Kidney epithelial cell (primary cell): ENCODE results near the gene PHF21B. TPM values are rescaled to one million over a fixed set of nuclear protein-coding genes. Genes with fewer than 3 reads are reported as not detected.
"Not testable (repeated sequence)": the region's sequence is repeated elsewhere in the genome, so short reads cannot be mapped to it uniquely, and the experiment has no call there.

Experiments
- DNase-seq: peaks from one replicate; pipeline ENCODE4 v3.0.0-alpha.2; 2010; ENCODE audit warnings: low read depth
- H3K27me3 ChIP-seq: 2 replicates; pipeline ENCODE4 v1.6.0; 2011; ENCODE audit warnings: low read length; ENCODE audit not compliant: control insufficient read depth, insufficient read depth
- H3K36me3 ChIP-seq: 2 replicates; pipeline ENCODE4 v1.5.1; 2011; ENCODE audit warnings: low read length; ENCODE audit not compliant: control insufficient read depth, insufficient read depth
- H3K4me3 ChIP-seq: 2 replicates; pipeline ENCODE4 v1.5.1; 2011; ENCODE audit warnings: low read depth, mild to moderate bottlenecking, control low read depth, low read length
- total RNA-seq: library from RNA; depleted of rRNA; stranded (reverse); fragments of >200 nt; gene quantifications from 2 replicates; pipeline ENCODE4 v1.2.3, GENCODE V29; 2015
- TF ChIP-seq, protein P1 (sequence below): IDR thresholded peaks from 2 replicates; pipeline ENCODE4 v1.5.1; 2011; ENCODE audit warnings: mild to moderate bottlenecking, moderate library complexity, low read length, control low read depth, inconsistent platforms; ENCODE audit not compliant: insufficient read depth, poor library complexity, severe bottlenecking

PHF21B gene
- total RNA-seq, 1 donor from 2014 or later, result 1.5 TPM

DNA sequence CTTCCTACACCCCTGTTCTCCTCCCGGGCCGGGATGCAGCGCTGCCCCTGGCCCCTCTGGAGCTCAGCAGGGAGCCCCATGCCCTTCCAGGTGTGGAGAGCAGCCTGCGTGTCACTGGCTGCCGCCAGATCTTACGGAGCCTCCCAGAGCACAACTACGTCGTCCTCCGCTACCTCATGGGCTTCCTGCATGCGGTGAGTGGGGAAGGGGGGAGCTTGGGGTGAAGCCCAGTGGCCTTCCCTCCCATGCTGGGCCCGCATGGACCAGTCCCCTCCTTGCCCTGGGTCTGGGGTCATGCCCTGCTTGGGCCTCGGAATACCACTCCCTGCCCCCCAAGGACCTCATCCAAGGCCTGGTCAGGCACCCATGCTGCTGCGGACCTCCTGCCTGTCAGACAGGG, 150.2 kb downstream of the PHF21B start:
- TF ChIP-seq, protein P1, sequence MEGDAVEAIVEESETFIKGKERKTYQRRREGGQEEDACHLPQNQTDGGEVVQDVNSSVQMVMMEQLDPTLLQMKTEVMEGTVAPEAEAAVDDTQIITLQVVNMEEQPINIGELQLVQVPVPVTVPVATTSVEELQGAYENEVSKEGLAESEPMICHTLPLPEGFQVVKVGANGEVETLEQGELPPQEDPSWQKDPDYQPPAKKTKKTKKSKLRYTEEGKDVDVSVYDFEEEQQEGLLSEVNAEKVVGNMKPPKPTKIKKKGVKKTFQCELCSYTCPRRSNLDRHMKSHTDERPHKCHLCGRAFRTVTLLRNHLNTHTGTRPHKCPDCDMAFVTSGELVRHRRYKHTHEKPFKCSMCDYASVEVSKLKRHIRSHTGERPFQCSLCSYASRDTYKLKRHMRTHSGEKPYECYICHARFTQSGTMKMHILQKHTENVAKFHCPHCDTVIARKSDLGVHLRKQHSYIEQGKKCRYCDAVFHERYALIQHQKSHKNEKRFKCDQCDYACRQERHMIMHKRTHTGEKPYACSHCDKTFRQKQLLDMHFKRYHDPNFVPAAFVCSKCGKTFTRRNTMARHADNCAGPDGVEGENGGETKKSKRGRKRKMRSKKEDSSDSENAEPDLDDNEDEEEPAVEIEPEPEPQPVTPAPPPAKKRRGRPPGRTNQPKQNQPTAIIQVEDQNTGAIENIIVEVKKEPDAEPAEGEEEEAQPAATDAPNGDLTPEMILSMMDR, result no peak
- Histone ChIP-seq H3K4me3 (no peak overlapping the region), H3K36me3 (no peaks in the 10 kb centered on the region), H3K27me3 (no peaks in the 10 kb centered on the region)
- no peak for DNase-seq

DNA sequence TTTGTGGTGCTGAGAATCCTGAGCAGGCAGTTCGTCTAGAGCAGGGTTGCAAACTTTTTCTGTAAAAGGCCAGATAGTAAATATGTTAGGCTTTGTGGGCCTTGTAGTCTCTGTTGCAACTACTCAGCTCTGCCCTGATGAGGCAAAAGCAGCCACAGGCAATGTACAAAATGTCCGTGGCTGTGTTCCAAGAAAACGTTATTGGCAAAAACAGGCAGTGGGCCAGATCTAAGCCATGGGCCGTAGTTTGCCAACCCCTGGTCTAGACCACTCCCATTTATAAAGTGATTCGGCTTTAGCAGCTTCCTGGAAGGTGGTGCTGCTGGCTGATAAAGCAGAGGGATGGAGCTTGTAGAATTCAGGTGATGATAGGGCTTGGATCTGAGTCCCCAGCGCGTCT, 151.0 kb downstream of the PHF21B start:
- H3K27me3 ChIP-seq, H3K4me3 ChIP-seq, H3K36me3 ChIP-seq, DNase-seq: not testable (repeated sequence)

DNA sequence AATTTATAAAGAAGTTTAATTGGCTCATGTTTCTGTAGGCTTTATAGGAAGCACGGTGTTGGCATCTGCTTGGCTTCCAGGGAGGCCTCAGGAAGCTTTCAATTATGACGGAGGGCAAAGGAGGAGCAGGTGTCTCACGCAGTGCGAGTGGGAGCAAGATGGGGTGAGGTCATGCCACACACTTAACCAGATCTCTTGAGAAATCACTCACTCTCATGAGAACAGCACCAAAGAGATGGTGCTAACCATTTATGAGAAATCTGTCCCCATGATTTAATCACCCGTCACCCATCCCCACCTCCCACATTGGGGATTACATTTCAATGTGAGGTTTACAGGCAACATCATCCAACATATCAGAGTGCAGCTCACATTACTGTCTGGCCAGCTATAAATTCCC, 153.9 kb downstream of the PHF21B start:
- TF ChIP-seq, protein P1, result no peak

DNA sequence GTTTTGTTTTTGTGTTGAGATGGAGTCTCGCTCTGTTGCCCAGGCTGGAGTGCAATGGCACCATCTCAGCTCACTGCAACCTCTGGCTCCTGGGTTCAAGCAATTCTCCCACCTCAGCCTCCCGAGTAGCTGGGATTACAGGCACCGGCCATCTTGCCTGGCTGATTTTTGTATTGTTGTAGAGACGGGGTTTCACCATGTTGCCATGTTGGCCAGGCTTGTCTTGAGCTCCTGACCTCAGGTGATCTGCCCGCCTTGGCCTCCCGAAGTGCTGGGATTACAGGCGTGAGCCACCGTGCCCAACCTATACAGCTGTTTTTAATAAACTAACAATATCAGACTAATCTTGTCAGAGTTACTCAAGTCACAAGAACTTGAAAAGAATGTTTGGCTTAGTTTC, 155.2 kb downstream of the PHF21B start:
- not testable (repeated sequence) for H3K27me3 ChIP-seq, H3K36me3 ChIP-seq, DNase-seq, H3K4me3 ChIP-seq

More for the DNA sequence above, 153.9 kb downstream of the PHF21B start:
- DNase-seq, result no peak
- H3K4me3 ChIP-seq, result no peak overlapping the region
- H3K36me3 ChIP-seq, result no peaks in the 10 kb centered on the region
- no peaks in the 10 kb centered on the region for H3K27me3 ChIP-seq

DNA sequence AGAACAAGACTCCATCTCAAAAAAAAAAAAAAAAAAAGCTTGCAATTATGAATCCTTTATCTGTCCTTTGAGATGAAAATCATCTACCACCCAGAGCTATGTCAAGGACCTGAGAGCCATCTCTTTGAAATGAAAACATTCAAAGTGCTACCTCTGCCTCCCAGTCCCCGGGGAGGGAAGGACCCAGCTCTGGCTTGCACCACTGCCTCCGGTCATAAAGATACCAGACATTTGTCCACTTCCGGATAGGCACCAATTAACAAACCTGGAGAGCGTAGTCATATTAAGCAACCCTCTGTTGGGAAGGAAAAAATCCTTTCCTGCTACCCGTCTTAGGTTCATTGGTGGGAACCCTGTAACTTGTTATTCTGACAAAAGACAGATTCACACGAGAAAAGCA, 158.9 kb downstream of the PHF21B start:
- TF ChIP-seq, protein P1, result no peak
- Histone ChIP-seq H3K4me3 (no peak overlapping the region), H3K27me3 (no peaks in the 10 kb centered on the region), H3K36me3 (no peaks in the 10 kb centered on the region)
- DNase-seq, result no peak

DNA sequence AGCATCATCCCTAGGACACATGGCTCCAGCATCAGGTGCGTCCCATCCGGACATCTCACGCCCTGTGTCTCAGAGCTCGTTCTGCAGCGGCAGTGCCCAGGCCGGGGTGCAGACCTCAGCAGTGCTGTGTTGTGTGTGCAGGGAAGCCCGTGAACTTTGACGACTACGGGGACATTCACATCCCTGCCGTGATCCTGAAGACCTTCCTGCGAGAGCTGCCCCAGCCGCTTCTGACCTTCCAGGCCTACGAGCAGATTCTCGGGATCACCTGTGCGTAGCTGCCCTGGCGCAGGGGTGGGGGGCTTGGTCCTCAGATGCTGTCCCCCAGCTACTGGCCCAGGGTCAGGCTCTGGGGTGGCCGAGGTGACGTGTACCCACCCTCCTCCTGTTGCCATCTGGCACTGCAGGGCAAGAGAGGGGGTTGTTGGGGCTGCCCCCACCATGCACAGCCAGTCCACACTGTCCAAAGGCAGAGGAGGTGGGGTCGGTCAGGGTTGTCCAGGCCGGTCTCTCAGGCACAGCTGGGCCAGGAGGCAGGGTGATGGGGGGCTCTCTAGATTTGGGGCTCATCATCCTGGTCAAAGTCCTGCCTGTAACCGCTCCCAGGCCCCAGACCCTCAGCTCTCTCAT, 160.9 kb downstream of the PHF21B start:
- Histone ChIP-seq H3K4me3 (no peak overlapping the region), H3K36me3 (no peaks in the 10 kb centered on the region), H3K27me3 (no peaks in the 10 kb centered on the region)
- TF ChIP-seq, protein P1, result no peak
- DNase-seq, result no peak

DNA sequence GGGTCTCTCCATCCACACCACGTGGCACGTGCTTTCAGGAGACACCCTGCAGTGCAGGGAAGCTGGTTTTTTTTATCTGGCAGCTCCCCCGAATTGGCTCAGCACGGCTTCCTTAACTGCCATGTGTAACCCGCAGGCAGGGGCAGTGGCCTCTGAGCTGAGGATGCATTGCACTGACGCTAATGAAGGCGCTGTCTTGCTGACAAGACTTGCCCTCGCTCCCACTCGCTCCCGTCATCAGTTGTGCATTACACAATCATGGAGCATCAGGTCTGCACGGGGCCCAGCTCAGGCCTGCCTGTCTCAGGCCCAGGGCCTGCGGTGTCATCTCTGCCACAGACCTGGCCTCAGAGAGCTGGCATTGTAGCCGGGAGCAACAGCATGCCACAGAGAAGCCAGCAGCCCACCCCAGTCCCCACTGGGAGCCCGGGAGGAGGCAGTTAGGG, 161.5 kb downstream of the PHF21B start:
- Histone ChIP-seq H3K4me3 (no peak overlapping the region), H3K27me3 (no peaks in the 10 kb centered on the region), H3K36me3 (no peaks in the 10 kb centered on the region)
- DNase-seq, result no peak
- TF ChIP-seq, protein P1, result no peak
